Measurements from ENCODE around the gene HSD17B8.

HSD17B8 gene

GRCh38 chr6:33174784-33175183 is 29.7 kb upstream of the HSD17B8 start:
- Histone ChIP-seq H4K20me1 (ENCODE audit: control insufficient read depth, insufficient read depth, low read depth, low read length) (no peaks in the 10 kb centered on the region), H3K79me2 (ENCODE audit: control insufficient read depth, low read length) (no peaks in the 10 kb centered on the region), H3K27ac (ENCODE audit: low read depth, low read length) (no peak overlapping the region), H3K9me2 (replicated peaks; ENCODE audit: control insufficient read depth, low read length) (no peaks in the 10 kb centered on the region), H3K9me3 (ENCODE audit: control insufficient read depth, insufficient read depth, low read length) (no peaks in the 10 kb centered on the region), H3K4me3 (ENCODE audit: low read length) (no peak overlapping the region), H3K27me3 (ENCODE audit: control insufficient read depth, low read length) (peaks cover 19% of the 10 kb centered on the region), H3K4me2 (ENCODE audit: low read length) (no peak overlapping the region), H3K36me3 (ENCODE audit: control insufficient read depth, low read length) (no peaks in the 10 kb centered on the region), H3F3A (ENCODE audit: control insufficient read depth, insufficient read depth) (no peaks in the 10 kb centered on the region), H3K4me1 (ENCODE audit: control insufficient read depth, low read length) (peaks cover 5% of the 10 kb centered on the region; the same call in 1 of the 2 replicates)
- TF ChIP-seq EZH2phosphoT487 (IDR thresholded peaks at IDR 0.05; ENCODE audit: borderline replicate concordance, low read length) (no peak), CTCF (IDR thresholded peaks at IDR 0.05; ENCODE audit: low read depth, low read length, poor library complexity, severe bottlenecking) (no peak)

- no peak overlapping the region for H3K4me2 ChIP-seq (ENCODE audit: low read length)
- no peaks in the 10 kb centered on the region for H3K9me3 ChIP-seq (ENCODE audit: control insufficient read depth, insufficient read depth, low read length)
- H3K79me2 ChIP-seq (ENCODE audit: control insufficient read depth, low read length) = no peaks in the 10 kb centered on the region
- no peaks in the 10 kb centered on the region for H3K9me2 ChIP-seq (replicated peaks; ENCODE audit: control insufficient read depth, low read length)
- H3K36me3 ChIP-seq (ENCODE audit: control insufficient read depth, low read length) = no peaks in the 10 kb centered on the region
- TF ChIP-seq CTCF (IDR thresholded peaks at IDR 0.05; ENCODE audit: low read depth, low read length, poor library complexity, severe bottlenecking) (no peak), EZH2phosphoT487 (IDR thresholded peaks at IDR 0.05; ENCODE audit: borderline replicate concordance, low read length) (no peak)
- H3K27ac ChIP-seq (ENCODE audit: low read depth, low read length) = no peak overlapping the region
- H4K20me1 ChIP-seq (ENCODE audit: control insufficient read depth, insufficient read depth, low read depth, low read length) = no peaks in the 10 kb centered on the region
- H3F3A ChIP-seq (ENCODE audit: control insufficient read depth, insufficient read depth) = no peaks in the 10 kb centered on the region
- H3K4me3 ChIP-seq (ENCODE audit: low read length) = no peak overlapping the region
- H3K4me1 ChIP-seq (ENCODE audit: control insufficient read depth, low read length) = peaks cover 2% of the 10 kb centered on the region; the same call in 1 of the 2 replicates
- H3K27me3 ChIP-seq (ENCODE audit: control insufficient read depth, low read length) = peaks cover 19% of the 10 kb centered on the region
Observed at GRCh38 chr6:33175436-33176069, 28.9 kb upstream of the HSD17B8 start.

GRCh38 chr6:33176906-33177305 is 27.5 kb upstream of the HSD17B8 start:
- Histone ChIP-seq H3K4me1 (ENCODE audit: control insufficient read depth, low read length) (peaks cover 2% of the 10 kb centered on the region; the same call in 1 of the 2 replicates), H3K27me3 (ENCODE audit: control insufficient read depth, low read length) (peaks cover 19% of the 10 kb centered on the region), H3K27ac (ENCODE audit: low read depth, low read length) (no peak overlapping the region), H3F3A (ENCODE audit: control insufficient read depth, insufficient read depth) (no peaks in the 10 kb centered on the region), H3K36me3 (ENCODE audit: control insufficient read depth, low read length) (no peaks in the 10 kb centered on the region), H3K9me2 (replicated peaks; ENCODE audit: control insufficient read depth, low read length) (no peaks in the 10 kb centered on the region), H4K20me1 (ENCODE audit: control insufficient read depth, insufficient read depth, low read depth, low read length) (no peaks in the 10 kb centered on the region), H3K79me2 (ENCODE audit: control insufficient read depth, low read length) (no peaks in the 10 kb centered on the region), H3K4me2 (ENCODE audit: low read length) (no peak overlapping the region), H3K4me3 (ENCODE audit: low read length) (no peak overlapping the region), H3K9me3 (ENCODE audit: control insufficient read depth, insufficient read depth, low read length) (no peaks in the 10 kb centered on the region)
- TF ChIP-seq CTCF (IDR thresholded peaks at IDR 0.05; ENCODE audit: low read depth, low read length, poor library complexity, severe bottlenecking) (no peak), EZH2phosphoT487 (IDR thresholded peaks at IDR 0.05; ENCODE audit: borderline replicate concordance, low read length) (no peak)

Measured in DOHH2 (cell line).